Brain microvascular endothelial cell (primary cell): ENCODE data around the gene KLRF1.

Experiments used
- DNase-seq: peaks from one replicate; pipeline ENCODE4 v3.0.0-alpha.2; 2020
- H3K27ac ChIP-seq: fragments of 250-450 bp; sonication (Bioruptor Pico); 2 replicates; pipeline ENCODE4 v1.5.1; 2020; ENCODE audit warnings: mild to moderate bottlenecking, moderate library complexity
- H3K27me3 ChIP-seq: fragments of 250-450 bp; sonication (Bioruptor Pico); replicated peaks from 2 replicates; pipeline ENCODE4 v1.5.1; 2020; ENCODE audit warnings: mild to moderate bottlenecking
- H3K36me3 ChIP-seq: fragments of 250-450 bp; sonication (Bioruptor Pico); replicated peaks from 2 replicates; pipeline ENCODE4 v1.5.1; 2020; ENCODE audit warnings: mild to moderate bottlenecking
- H3K4me3 ChIP-seq: 2 replicates; pipeline ENCODE4 v1.5.1; 2011; ENCODE audit warnings: low read depth, mild to moderate bottlenecking, control low read depth, low read length, moderate library complexity
- CTCF ChIP-seq: IDR thresholded peaks from 2 replicates; pipeline ENCODE4 v1.5.1; 2011; ENCODE audit warnings: low read depth, mild to moderate bottlenecking, moderate library complexity, low read length, control low read depth, inconsistent platforms; ENCODE audit errors: missing control alignments
- in situ Hi-C: cut with HindIII; loops from 2 replicates; pipeline ENCODE4 v1.10.0; 2017; ENCODE audit warnings: low sequenced_read_pairs, low pct_ligation_motif_present

KLRF1 gene

GRCh38 chr12:9799961-9800360 is 27.3 kb upstream of the KLRF1 start:
- H3K27ac ChIP-seq: no peak overlapping the region
- H3K27me3 ChIP-seq: no peaks in the 10 kb centered on the region
- H3K4me3 ChIP-seq: no peak overlapping the region
- no peaks in the 10 kb centered on the region for H3K36me3 ChIP-seq
- no peak for TF ChIP-seq CTCF
- in situ Hi-C loops: no loop called here
- no peak for DNase-seq

- DNase-seq: no peak
- H3K27ac ChIP-seq: no peak overlapping the region
- H3K27me3 ChIP-seq: no peaks in the 10 kb centered on the region
- H3K4me3 ChIP-seq: no peak overlapping the region
- TF ChIP-seq CTCF: no peak
- H3K36me3 ChIP-seq: no peaks in the 10 kb centered on the region
- in situ Hi-C loops: no loop called here
Observed at GRCh38 chr12:9805883-9806282, 21.4 kb upstream of the KLRF1 start.

- no peak for DNase-seq
- Histone ChIP-seq H3K4me3 (no peak overlapping the region), H3K36me3 (no peaks in the 10 kb centered on the region), H3K27me3 (no peaks in the 10 kb centered on the region), H3K27ac (no peak overlapping the region)
- in situ Hi-C loops: no loop called here
- TF ChIP-seq CTCF: no peak
Observed at GRCh38 chr12:9806714-9807113, 20.6 kb upstream of the KLRF1 start.

- no peak for DNase-seq
- in situ Hi-C loops: no loop called here
- TF ChIP-seq CTCF: no peak
- no peak overlapping the region for H3K27ac ChIP-seq
- no peaks in the 10 kb centered on the region for H3K36me3 ChIP-seq
- no peak overlapping the region for H3K4me3 ChIP-seq
- H3K27me3 ChIP-seq: no peaks in the 10 kb centered on the region
Observed at GRCh38 chr12:9808504-9808903, 18.8 kb upstream of the KLRF1 start.

GRCh38 chr12:9809338-9809737 is 17.9 kb upstream of the KLRF1 start:
- in situ Hi-C loops: no loop called here
- Histone ChIP-seq H3K27ac (no peak overlapping the region), H3K27me3 (no peaks in the 10 kb centered on the region), H3K36me3 (no peaks in the 10 kb centered on the region), H3K4me3 (no peak overlapping the region)
- no peak for TF ChIP-seq CTCF
- DNase-seq: no peak

- DNase-seq: no peak
- Histone ChIP-seq H3K36me3 (no peaks in the 10 kb centered on the region), H3K27me3 (no peaks in the 10 kb centered on the region), H3K4me3 (no peak overlapping the region), H3K27ac (no peak overlapping the region)
- no peak for TF ChIP-seq CTCF
- in situ Hi-C loops: no loop called here
Observed at GRCh38 chr12:9809866-9810265, 17.4 kb upstream of the KLRF1 start.
